H9 (cell line): Measurements from ENCODE around the gene RHBDD3. TPM values are rescaled to one million over a fixed set of nuclear protein-coding genes. Genes with fewer than 3 reads are reported as not detected.

Source experiments
- DNase-seq: peaks from one replicate; pipeline ENCODE4 v3.0.0-alpha.2; 2017
- H2AFZ ChIP-seq: one replicate; pipeline ENCODE4 v1.6.1; 2013; ENCODE audit warnings: mild to moderate bottlenecking, low read length, control low read depth, moderate library complexity
- H2AK5ac ChIP-seq: 2 replicates; pipeline ENCODE4 v1.6.1; 2013; ENCODE audit warnings: low read length, control low read depth, mixed read lengths; ENCODE audit not compliant: insufficient read length
- H2BK120ac ChIP-seq: one replicate; pipeline ENCODE4 v1.6.1; 2013; ENCODE audit warnings: low read depth, mild to moderate bottlenecking, low read length, control low read depth, inconsistent platforms; ENCODE audit not compliant: poor library complexity, severe bottlenecking
- H2BK12ac ChIP-seq: 2 replicates; pipeline ENCODE4 v1.6.1; 2013; ENCODE audit warnings: low read length, control low read depth, mixed read lengths, low read depth; ENCODE audit not compliant: insufficient read length
- H2BK15ac ChIP-seq: 2 replicates; pipeline ENCODE4 v1.6.1; 2013; ENCODE audit warnings: low read depth, low read length, control low read depth
- H2BK20ac ChIP-seq: one replicate; pipeline ENCODE4 v1.6.1; 2013; ENCODE audit warnings: low read depth, mild to moderate bottlenecking, low read length, control low read depth, inconsistent platforms; ENCODE audit not compliant: poor library complexity, severe bottlenecking
- H2BK5ac ChIP-seq: 2 replicates; pipeline ENCODE4 v1.6.1; 2013; ENCODE audit warnings: low read length, control low read depth, mixed read lengths; ENCODE audit not compliant: insufficient read length
- H3K14ac ChIP-seq: 2 replicates; pipeline ENCODE4 v1.6.1; 2013; ENCODE audit warnings: low read length, control low read depth; ENCODE audit not compliant: insufficient read depth
- H3K18ac ChIP-seq: 2 replicates; pipeline ENCODE4 v1.6.1; 2013; ENCODE audit warnings: low read depth, mild to moderate bottlenecking, mixed read lengths, low read length, control low read depth; ENCODE audit not compliant: insufficient read length
- H3K23ac ChIP-seq: 2 replicates; pipeline ENCODE4 v1.6.1; 2013; ENCODE audit warnings: low read length, control low read depth, mixed read lengths, low read depth; ENCODE audit not compliant: insufficient read length
- H3K23me2 ChIP-seq: 2 replicates; pipeline ENCODE4 v1.6.1; 2013; ENCODE audit warnings: low read depth, mild to moderate bottlenecking, mixed read lengths, low read length, control low read depth; ENCODE audit not compliant: insufficient read length, poor library complexity, severe bottlenecking
- H3K27ac ChIP-seq: 2 replicates; pipeline ENCODE4 v1.5.1; 2013; ENCODE audit warnings: low read length, control low read depth, mixed read lengths, low read depth; ENCODE audit not compliant: insufficient read length
- H3K27me3 ChIP-seq: 2 replicates; pipeline ENCODE4 v1.6.1; 2013; ENCODE audit warnings: low read length, control low read depth, inconsistent platforms; ENCODE audit not compliant: insufficient read depth
- H3K4ac ChIP-seq: 2 replicates; pipeline ENCODE4 v1.6.1; 2013; ENCODE audit warnings: low read depth, mild to moderate bottlenecking, control low read depth, inconsistent platforms, low read length, moderate library complexity
- H3K4me1 ChIP-seq: 2 replicates; pipeline ENCODE4 v1.6.1; 2013; ENCODE audit warnings: low read length, control low read depth, inconsistent platforms; ENCODE audit not compliant: insufficient read depth
- H3K4me2 ChIP-seq: 2 replicates; pipeline ENCODE4 v1.6.1; 2013; ENCODE audit warnings: low read length, control low read depth, mixed read lengths; ENCODE audit not compliant: insufficient read length, insufficient read depth
- H3K56ac ChIP-seq: 2 replicates; pipeline ENCODE4 v1.6.1; 2013; ENCODE audit warnings: low read depth, mild to moderate bottlenecking, mixed read lengths, low read length, control low read depth; ENCODE audit not compliant: insufficient read length
- H3K79me1 ChIP-seq: 2 replicates; pipeline ENCODE4 v1.6.1; 2013; ENCODE audit warnings: low read depth, mild to moderate bottlenecking, moderate library complexity, low read length, control low read depth, inconsistent platforms; ENCODE audit not compliant: insufficient read depth, poor library complexity, severe bottlenecking
- H3K79me2 ChIP-seq: 2 replicates; pipeline ENCODE4 v1.6.1; 2013; ENCODE audit warnings: low read length, control low read depth, inconsistent platforms; ENCODE audit not compliant: insufficient read depth
- H3K9ac ChIP-seq: 2 replicates; pipeline ENCODE4 v1.6.1; 2013; ENCODE audit warnings: low read length, control low read depth, mixed read lengths; ENCODE audit not compliant: insufficient read length; ENCODE audit errors: extremely low read depth
- H3K9me3 ChIP-seq: one replicate; pipeline ENCODE4 v1.6.1; 2013; ENCODE audit warnings: low read depth, low read length, inconsistent platforms; ENCODE audit not compliant: control insufficient read depth
- H3T11ph ChIP-seq: one replicate; pipeline ENCODE4 v1.6.1; 2013; ENCODE audit warnings: mild to moderate bottlenecking, low read length, control low read depth, inconsistent platforms
- H4K20me1 ChIP-seq: one replicate; pipeline ENCODE4 v1.6.1; 2013; ENCODE audit not compliant: control insufficient read depth, insufficient read length, insufficient read depth
- H4K5ac ChIP-seq: 2 replicates; pipeline ENCODE4 v1.6.1; 2013; ENCODE audit warnings: low read depth, mild to moderate bottlenecking, mixed read lengths, low read length, control low read depth; ENCODE audit not compliant: insufficient read length
- H4K8ac ChIP-seq: replicated peaks from 2 replicates; pipeline ENCODE4 v1.6.1; 2013; ENCODE audit warnings: low read length, control low read depth, mixed read lengths, low read depth; ENCODE audit not compliant: insufficient read length
- H4K91ac ChIP-seq: 2 replicates; pipeline ENCODE4 v1.6.1; 2013; ENCODE audit warnings: low read depth, mild to moderate bottlenecking, moderate library complexity, mixed read lengths, low read length, control low read depth; ENCODE audit not compliant: insufficient read length
- H3K27ac Mint-ChIP-seq, 3 experiments: 2 replicates in 2 of 3; 3 replicates in 1 of 3; pipeline ENCODE4 v1.8.0; 2020 to 2021; ENCODE audit warnings: mixed read lengths in 3 of 3, mild to moderate bottlenecking in 1 of 3, moderate library complexity in 1 of 3
- H3K27me3 Mint-ChIP-seq: 2 replicates; pipeline ENCODE4 v1.8.0; 2021; ENCODE audit warnings: low read depth, mild to moderate bottlenecking, moderate library complexity, mixed read lengths
- H3K36me3 Mint-ChIP-seq, 3 experiments: 2 replicates in 2 of 3; 3 replicates in 1 of 3; pipeline ENCODE4 v1.8.0; 2020 to 2021; ENCODE audit warnings: low read depth in 3 of 3, mixed read lengths in 3 of 3; ENCODE audit not compliant: insufficient read depth in 1 of 3
- H3K4me1 Mint-ChIP-seq, 2 experiments: 2 replicates each; pipeline ENCODE4 v1.8.0; 2020; ENCODE audit warnings: mixed read lengths in 2 of 2
- H3K4me3 Mint-ChIP-seq, 2 experiments: 2 replicates in 1 of 2; 3 replicates in 1 of 2; pipeline ENCODE4 v1.8.0; 2020 to 2021; ENCODE audit warnings: mild to moderate bottlenecking in 2 of 2, mixed read lengths in 2 of 2, moderate library complexity in 1 of 2
- H3K9me3 Mint-ChIP-seq, 2 experiments: 2 replicates in 1 of 2; 3 replicates in 1 of 2; pipeline ENCODE4 v1.8.0; 2020; ENCODE audit warnings: mild to moderate bottlenecking in 2 of 2, mixed read lengths in 2 of 2, moderate library complexity in 1 of 2
- CTCF ChIP-seq: fragments of 200-600 bp; sonication (generic); conservative IDR thresholded peaks from 3 replicates; pipeline ENCODE4 v1.8.0; 2021; ENCODE audit warnings: antibody characterized with exemption, mild to moderate bottlenecking
- WGBS: extraction: QIAGEN DNeasy Blood & Tissue Kit; methylation state at CpG from one replicate; pipeline ENCODE4 v1.1.7; 2013; ENCODE audit warnings: missing lambda C conversion rate, low lambda C conversion rate, mixed read lengths; ENCODE audit not compliant: insufficient read length; ENCODE audit errors: extremely low coverage; 5-methylcytosine and 5-hydroxymethylcytosine counted together
- total RNA-seq: library from RNA; stranded (reverse); gene quantifications from 2 replicates; pipeline ENCODE4 v1.2.1, GENCODE V29; 2021

Gene RHBDD3
- total RNA-seq, 1 experiment from 2014 or later: 99.7 TPM

DNA sequence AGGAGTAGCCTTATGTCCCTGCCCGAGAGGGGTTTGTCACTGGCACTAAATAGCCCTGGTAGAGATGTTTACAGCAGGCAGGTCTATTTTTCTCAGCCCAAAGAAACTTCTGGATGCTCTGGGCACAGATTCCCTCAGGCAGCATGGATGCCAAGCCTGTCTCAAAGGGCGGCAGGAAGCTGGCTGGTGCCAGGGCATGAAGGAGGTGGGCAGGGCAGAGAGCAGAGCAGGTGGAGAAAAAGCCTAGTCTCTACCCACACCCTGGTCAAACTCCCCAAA, 34.6 kb upstream of the RHBDD3 start:
- H3K27me3 Mint-ChIP-seq: peaks cover 3% of the 10 kb centered on the region
- no peak overlapping the region for H2AK5ac ChIP-seq

More for the DNA sequence above, 34.6 kb upstream of the RHBDD3 start:
- no peak overlapping the region for H4K8ac ChIP-seq
- H3K18ac ChIP-seq: no peak overlapping the region
- no peak overlapping the region for H3K9ac ChIP-seq
- H3K4me1 ChIP-seq: no peaks in the 10 kb centered on the region
- no peak overlapping the region for H4K5ac ChIP-seq
- H3K36me3 Mint-ChIP-seq: peaks cover 24 to 41% (median 26%) of the 10 kb centered on the region in 3 experiments; a peak in 6 of 7 replicates
- no peak overlapping the region for H2AFZ ChIP-seq
- no peaks in the 10 kb centered on the region for H3K9me3 ChIP-seq
- H3K4me1 Mint-ChIP-seq: peaks cover 18 to 21% of the 10 kb centered on the region in 2 experiments
- TF ChIP-seq CTCF: no peak
- H2BK5ac ChIP-seq: no peak overlapping the region
- no peak overlapping the region for H3K4ac ChIP-seq
- H3K23me2 ChIP-seq: peaks cover 8% of the 10 kb centered on the region
- H2BK120ac ChIP-seq: no peak overlapping the region
- no peaks in the 10 kb centered on the region for H3K79me2 ChIP-seq
- H3K4me2 ChIP-seq: no peak overlapping the region
- H4K91ac ChIP-seq: no peak overlapping the region
- H3K14ac ChIP-seq: no peak overlapping the region
- H3K27ac ChIP-seq: no peak overlapping the region
- H2BK12ac ChIP-seq: no peak overlapping the region
- H3K56ac ChIP-seq: no peak overlapping the region
- H2BK20ac ChIP-seq: no peak overlapping the region
- no peak overlapping the region for H3T11ph ChIP-seq
- no peaks in the 10 kb centered on the region for H3K79me1 ChIP-seq
- H3K9me3 Mint-ChIP-seq: peaks cover 0 to 3% of the 10 kb centered on the region in 2 experiments; a peak in 2 of 5 replicates
- H3K23ac ChIP-seq: no peak overlapping the region
- H4K20me1 ChIP-seq: no peaks in the 10 kb centered on the region
- WGBS: no CpG with 5 or more reads among the region's 2 CpGs
- H3K27me3 ChIP-seq: no peaks in the 10 kb centered on the region
- no peak overlapping the region for H3K4me3 Mint-ChIP-seq
- no peak overlapping the region for H3K27ac Mint-ChIP-seq
- DNase-seq: no peak
- no peak overlapping the region for H2BK15ac ChIP-seq
